Epithelial cell of alveolus of lung (primary cell): Measurements from ENCODE around the gene OXCT2. TPM values are rescaled to one million over a fixed set of nuclear protein-coding genes. Genes with fewer than 3 reads are reported as not detected.

Source experiments
- total RNA-seq: library from RNA; depleted of rRNA; stranded (reverse); fragments of >200 nt; gene quantifications from 2 replicates; pipeline ENCODE4 v1.2.1, GENCODE V29; 2015

Gene OXCT2
- 0.64 and 5.2 TPM in 2 replicates for total RNA-seq

GRCh38 chr1:39771022-39771532 lies at the start of gene OXCT2:
OXCT2 (minus strand) TSS chr1:39771348; CDS start chr1:39771255, 93 bp downstream.

GRCh38 chr1:39788758-39789570 lies 17.8 kb upstream of the OXCT2 start, which contains the start of gene BMP8B:
BMP8B (minus strand) TSS chr1:39788865; CDS start chr1:39788485, 380 bp downstream.

GRCh38 chr1:39738622-39739366 lies 32.4 kb downstream of the OXCT2 start, which contains the start of gene PPIE:
PPIE (plus strand) TSS chr1:39738882; CDS start chr1:39738901, 19 bp downstream.

Other genes starting within 250 kb of the OXCT2 start
- 147 and 186 TPM in 2 replicates for gene PABPC4, start 194.6 kb downstream of the OXCT2 start, total RNA-seq
- 0.48 and 14.0 TPM in 2 replicates for gene HEYL, start 131.7 kb downstream of the OXCT2 start, total RNA-seq
- gene NT5C1A, start 99.2 kb downstream of the OXCT2 start, total RNA-seq = not detected in 2 replicates
- gene HPCAL4, start 79.9 kb downstream of the OXCT2 start, total RNA-seq = not detected in 2 replicates
- gene PPIE, start 32.5 kb downstream of the OXCT2 start, total RNA-seq = 51.8 and 53.0 TPM in 2 replicates
- 0.08 TPM in 1 of 2 replicates, not detected in the other for gene BMP8B, start 17.5 kb upstream of the OXCT2 start, total RNA-seq
- gene TRIT1, start 112.2 kb upstream of the OXCT2 start, total RNA-seq = 13.3 and 19.5 TPM in 2 replicates
- 0.32 and 0.52 TPM in 2 replicates for gene MYCL, start 130.6 kb upstream of the OXCT2 start, total RNA-seq
- 0.32 and 10.3 TPM in 2 replicates for gene MFSD2A, start 183.8 kb upstream of the OXCT2 start, total RNA-seq